CD4-positive, CD25-positive, alpha-beta regulatory T cell (primary cell): ENCODE results near the gene CARD9. TPM values are rescaled to one million over a fixed set of nuclear protein-coding genes. Genes with fewer than 3 reads are reported as not detected.

Experiments used
- ATAC-seq, 2 donors: fragments of 150-1000 bp; cut with Tn5 transposase; one replicate each; pipeline ENCODE4 v1.10.0; 2021; ENCODE audit warnings: low read depth in 2 of 2, moderate number of reproducible peaks in 2 of 2, moderate library complexity in 1 of 2
- DNase-seq, 3 donors: peaks; one replicate each; pipeline versions ENCODE4 v3.0.0 to v3.0.0-alpha.2; 2012 to 2022; ENCODE audit warnings: mixed read lengths in 1 of 3
- H3K27ac ChIP-seq: one replicate; pipeline ENCODE4 v1.7.0; 2013; ENCODE audit warnings: mild to moderate bottlenecking, low read length; ENCODE audit not compliant: insufficient read depth, poor library complexity, severe bottlenecking
- H3K27me3 ChIP-seq: one replicate; pipeline ENCODE4 v1.7.0; 2013; ENCODE audit warnings: low read length; ENCODE audit not compliant: control insufficient read depth, insufficient read depth
- H3K36me3 ChIP-seq: one replicate; pipeline ENCODE4 v1.7.0; 2013; ENCODE audit warnings: mild to moderate bottlenecking, low read length, moderate library complexity; ENCODE audit not compliant: control insufficient read depth, insufficient read depth
- H3K4me1 ChIP-seq: 2 replicates; pipeline ENCODE4 v1.7.0; 2013; ENCODE audit warnings: mild to moderate bottlenecking, low read length; ENCODE audit not compliant: insufficient read depth, control insufficient read depth, poor library complexity, severe bottlenecking
- H3K4me3 ChIP-seq: one replicate; pipeline ENCODE4 v1.7.0; 2013; ENCODE audit warnings: low read depth, mild to moderate bottlenecking, low read length, moderate library complexity
- H3K9me3 ChIP-seq, 2 experiments: 1 replicate in 1 of 2; 2 replicates in 1 of 2; pipeline ENCODE4 v1.7.0; 2013; ENCODE audit warnings: low read length in 2 of 2, mild to moderate bottlenecking in 1 of 2, moderate library complexity in 1 of 2; ENCODE audit not compliant: control insufficient read depth in 2 of 2
- H3K27ac Mint-ChIP-seq, 3 donors: one replicate each; pipeline ENCODE4 v1.8.0; 2020 to 2022; ENCODE audit warnings: mild to moderate bottlenecking in 3 of 3, mixed read lengths in 3 of 3, moderate library complexity in 2 of 3
- H3K27me3 Mint-ChIP-seq: one replicate; pipeline ENCODE4 v1.8.0; 2022; ENCODE audit warnings: mild to moderate bottlenecking, mixed read lengths
- H3K36me3 Mint-ChIP-seq: one replicate; pipeline ENCODE4 v1.8.0; 2020; ENCODE audit warnings: mixed read lengths
- H3K4me1 Mint-ChIP-seq, 4 donors: one replicate each; pipeline ENCODE4 v1.8.0; 2020 to 2022; ENCODE audit warnings: mixed read lengths in 4 of 4, mild to moderate bottlenecking in 1 of 4
- H3K4me3 Mint-ChIP-seq, 4 donors: one replicate each; pipeline ENCODE4 v1.8.0; 2020 to 2022; ENCODE audit warnings: mild to moderate bottlenecking in 4 of 4, mixed read lengths in 4 of 4, moderate library complexity in 3 of 4
- H3K9me3 Mint-ChIP-seq, 7 donors: one replicate each; pipeline ENCODE4 v1.8.0; 2020 to 2022; ENCODE audit warnings: mixed read lengths in 7 of 7, mild to moderate bottlenecking in 3 of 7, moderate library complexity in 2 of 7
- polyA plus RNA-seq, 4 donors: library from polyadenylated mRNA; unstranded; fragments of 300-500 nt; fragmentation: Illumina TruSeq; gene quantifications; one replicate each; pipeline ENCODE4 v1.2.3, GENCODE V29; 2021
- total RNA-seq: library from RNA; stranded (reverse); gene quantifications from one replicate; pipeline ENCODE4 v1.2.3, GENCODE V29; 2022

Gene CARD9
- total and polyA plus RNA-seq, 5 donors from 2014 or later, result 0.23 to 0.82 (median 0.35) TPM

- no peaks in the 10 kb centered on the region for H3K27me3 Mint-ChIP-seq
- DNase-seq, result no peak
- H3K27me3 ChIP-seq, result no peaks in the 10 kb centered on the region
- no peak overlapping the region for H3K4me3 ChIP-seq
- no peak overlapping the region for H3K4me3 Mint-ChIP-seq
- ATAC-seq, result no peak
- H3K4me1 ChIP-seq, result peaks cover 4% of the 10 kb centered on the region
- H3K9me3 Mint-ChIP-seq, result no peaks in the 10 kb centered on the region
- H3K36me3 Mint-ChIP-seq, result no peaks in the 10 kb centered on the region
- no peak overlapping the region for H3K27ac ChIP-seq
- peaks cover 1% of the 10 kb centered on the region for H3K36me3 ChIP-seq
- no peak overlapping the region for H3K27ac Mint-ChIP-seq
- no peaks in the 10 kb centered on the region for H3K4me1 Mint-ChIP-seq
- no peaks in the 10 kb centered on the region for H3K9me3 ChIP-seq
Measured at GRCh38 chr9:136377341-136378169, 4.1 kb upstream of the CARD9 start.

DNA sequence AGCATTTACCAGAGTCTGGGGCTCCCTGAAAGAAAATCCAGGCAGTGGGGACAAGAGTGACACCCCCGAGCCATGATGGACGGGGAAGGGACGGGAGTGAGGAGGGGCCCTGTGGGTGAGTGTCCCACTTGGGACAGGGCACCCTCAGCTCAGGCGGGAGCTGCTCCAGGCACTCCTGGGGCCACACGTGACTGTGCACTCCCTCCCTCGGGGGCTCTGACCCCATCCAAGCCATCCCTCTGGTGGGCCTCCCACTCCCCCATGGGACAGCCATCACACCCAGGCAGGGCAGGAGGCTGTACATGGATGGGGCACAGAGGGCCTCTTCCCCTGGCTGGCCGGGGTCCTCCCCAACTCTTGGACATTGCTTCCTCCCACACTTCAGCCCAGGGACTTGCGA is 3.0 kb upstream of the CARD9 start:
- no peaks in the 10 kb centered on the region for H3K27me3 Mint-ChIP-seq
- peaks cover 8% of the 10 kb centered on the region for H3K4me1 ChIP-seq
- no peak overlapping the region for H3K27ac ChIP-seq
- no peak overlapping the region for H3K27ac Mint-ChIP-seq
- DNase-seq (no peak), ATAC-seq (no peak)
- H3K4me3 Mint-ChIP-seq, result no peak overlapping the region
- H3K36me3 ChIP-seq, result no peaks in the 10 kb centered on the region
- no peaks in the 10 kb centered on the region for H3K9me3 Mint-ChIP-seq
- H3K4me3 ChIP-seq, result no peak overlapping the region
- H3K27me3 ChIP-seq, result no peaks in the 10 kb centered on the region
- no peaks in the 10 kb centered on the region for H3K9me3 ChIP-seq
- H3K4me1 Mint-ChIP-seq, result no peaks in the 10 kb centered on the region
- H3K36me3 Mint-ChIP-seq, result no peaks in the 10 kb centered on the region

DNA sequence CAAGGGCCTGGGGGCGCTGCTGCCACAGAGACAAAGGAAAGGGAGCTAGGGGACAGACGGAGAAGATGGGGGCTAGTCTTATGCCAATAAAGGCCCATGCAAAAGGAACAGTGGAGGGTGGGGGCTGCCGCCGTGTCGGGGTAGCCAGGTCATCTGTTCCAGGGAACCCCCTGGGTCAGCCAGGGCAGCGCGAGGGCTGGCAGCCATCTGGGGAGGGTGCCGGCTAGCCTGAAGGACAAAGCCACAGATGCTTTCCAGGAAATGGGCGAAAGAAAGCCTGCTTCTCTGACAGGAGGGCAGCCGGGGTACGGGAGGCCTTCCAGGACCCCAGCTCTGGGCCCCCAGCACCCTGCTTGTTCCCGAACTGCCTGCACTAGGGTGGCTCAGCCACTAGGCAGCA is 1.6 kb upstream of the CARD9 start:
- H3K36me3 ChIP-seq, result no peaks in the 10 kb centered on the region
- Mint-ChIP-seq H3K36me3 (no peaks in the 10 kb centered on the region), H3K4me3 (no peak overlapping the region), H3K27me3 (no peaks in the 10 kb centered on the region), H3K9me3 (no peaks in the 10 kb centered on the region), H3K4me1 (no peaks in the 10 kb centered on the region), H3K27ac (no peak overlapping the region)
- ATAC-seq (no peak), DNase-seq (no peak)
- H3K4me1 ChIP-seq, result peaks cover 8% of the 10 kb centered on the region
- no peak overlapping the region for H3K4me3 ChIP-seq
- no peaks in the 10 kb centered on the region for H3K27me3 ChIP-seq
- no peak overlapping the region for H3K27ac ChIP-seq
- H3K9me3 ChIP-seq, result no peaks in the 10 kb centered on the region

- no peak for ATAC-seq
Measured at GRCh38 chr9:136374183-136374575, 710 bp upstream of the CARD9 start.

GRCh38 chr9:136372561-136373299 is 739 bp downstream of the CARD9 start:
- Histone ChIP-seq H3K4me3 (no peak overlapping the region), H3K9me3 (no peaks in the 10 kb centered on the region), H3K4me1 (peaks cover 8% of the 10 kb centered on the region), H3K27me3 (no peaks in the 10 kb centered on the region), H3K27ac (no peak overlapping the region), H3K36me3 (no peaks in the 10 kb centered on the region)
- H3K27me3 Mint-ChIP-seq, result no peaks in the 10 kb centered on the region
- ATAC-seq (no peak), DNase-seq (no peak)
- no peak overlapping the region for H3K27ac Mint-ChIP-seq
- no peaks in the 10 kb centered on the region for H3K36me3 Mint-ChIP-seq
- peak overlapping the region in 1 of 4 donors; percentile 22 for H3K4me3 Mint-ChIP-seq
- no peaks in the 10 kb centered on the region for H3K4me1 Mint-ChIP-seq
- H3K9me3 Mint-ChIP-seq, result no peaks in the 10 kb centered on the region

More at GRCh38 chr9:136374183-136374575, 710 bp upstream of the CARD9 start:
- Histone ChIP-seq H3K36me3 (no peaks in the 10 kb centered on the region), H3K27ac (no peak overlapping the region), H3K4me3 (no peak overlapping the region), H3K9me3 (no peaks in the 10 kb centered on the region), H3K27me3 (no peaks in the 10 kb centered on the region), H3K4me1 (peaks cover 8% of the 10 kb centered on the region)
- no peak overlapping the region for H3K4me3 Mint-ChIP-seq
- H3K27ac Mint-ChIP-seq, result no peak overlapping the region
- no peaks in the 10 kb centered on the region for H3K27me3 Mint-ChIP-seq
- no peaks in the 10 kb centered on the region for H3K4me1 Mint-ChIP-seq
- no peak for DNase-seq
- no peaks in the 10 kb centered on the region for H3K36me3 Mint-ChIP-seq
- no peaks in the 10 kb centered on the region for H3K9me3 Mint-ChIP-seq

- Histone ChIP-seq H3K9me3 (no peaks in the 10 kb centered on the region), H3K4me3 (no peak overlapping the region), H3K4me1 (peaks cover 8% of the 10 kb centered on the region), H3K36me3 (no peaks in the 10 kb centered on the region), H3K27ac (no peak overlapping the region), H3K27me3 (no peaks in the 10 kb centered on the region)
- Mint-ChIP-seq H3K27ac (no peak overlapping the region), H3K36me3 (no peaks in the 10 kb centered on the region), H3K4me3 (no peak overlapping the region), H3K9me3 (no peaks in the 10 kb centered on the region), H3K27me3 (no peaks in the 10 kb centered on the region), H3K4me1 (no peaks in the 10 kb centered on the region)
- ATAC-seq (no peak), DNase-seq (no peak)
Measured at GRCh38 chr9:136372006-136372405, 1.5 kb downstream of the CARD9 start.

- Mint-ChIP-seq H3K27ac (no peak overlapping the region), H3K4me3 (no peak overlapping the region), H3K27me3 (no peaks in the 10 kb centered on the region), H3K36me3 (no peaks in the 10 kb centered on the region), H3K4me1 (no peaks in the 10 kb centered on the region), H3K9me3 (no peaks in the 10 kb centered on the region)
- H3K9me3 ChIP-seq, result no peaks in the 10 kb centered on the region
- H3K4me3 ChIP-seq, result no peak overlapping the region
- H3K27ac ChIP-seq, result no peak overlapping the region
- DNase-seq, result no peak
- H3K4me1 ChIP-seq, result peaks cover 8% of the 10 kb centered on the region
- no peaks in the 10 kb centered on the region for H3K27me3 ChIP-seq
- no peak for ATAC-seq
- H3K36me3 ChIP-seq, result no peaks in the 10 kb centered on the region
Measured at GRCh38 chr9:136371533-136371880, 2.0 kb downstream of the CARD9 start.
